ENCODE data around the gene SLC25A22. TPM values are rescaled to one million over a fixed set of nuclear protein-coding genes. Genes with fewer than 3 reads are reported as not detected.
A peak's percentile ranks its signal among the peaks of the same experiment; 100 is the strongest.

SLC25A22 gene
- total and polyA plus RNA-seq, 9 of the 15 experiments (the other 6 are each of a cell fraction or from before 2014, with no cell fraction given): 0.41 to 55.4 (median 11.4) TPM

- TF ChIP-seq CEBPG (CRISPR knock-in tag; IDR thresholded peaks at IDR 0.05): no peak
- TF ChIP-seq CEBPG (tag; conservative IDR thresholded peaks at IDR 0.05 in 1 of 2, IDR thresholded peaks at IDR 0.05 in 1 of 2): no peak
- no peak for TF ChIP-seq ILF3 (IDR thresholded peaks at IDR 0.05; ENCODE audit: borderline replicate concordance)
- no peak for TF ChIP-seq THAP7 (CRISPR knock-in tag; IDR thresholded peaks at IDR 0.05)
- TF ChIP-seq CAMTA2 (CRISPR knock-in tag; conservative IDR thresholded peaks at IDR 0.05): no peak
- no peak for TF ChIP-seq SNIP1 (IDR thresholded peaks at IDR 0.05; ENCODE audit: low read depth)
- no peak for TF ChIP-seq MEF2A (IDR thresholded peaks at IDR 0.05; ENCODE audit: control insufficient read depth, low read depth, low read length)
- peak; percentile 27; the same call in 1 of the 2 replicates for TF ChIP-seq ETV5 (CRISPR knock-in tag; IDR thresholded peaks at IDR 0.05; ENCODE audit: low read depth)
- peak; percentile 46; the same call in 1 of the 2 replicates for TF ChIP-seq GABPA (tag; conservative IDR thresholded peaks at IDR 0.05; ENCODE audit: low read depth)
- TF ChIP-seq ZNF224 (CRISPR knock-in tag; IDR thresholded peaks at IDR 0.05): no peak
- no peak for TF ChIP-seq ZMIZ1 (IDR thresholded peaks at IDR 0.05; ENCODE audit: low read depth in 2 of 2, low read length in 2 of 2)
- no peak for TF ChIP-seq ZSCAN32 (CRISPR knock-in tag; IDR thresholded peaks at IDR 0.05)
- no peak for TF ChIP-seq SMARCB1 (IDR thresholded peaks at IDR 0.05; ENCODE audit: insufficient read length, low read depth)
- no peak for TF ChIP-seq NCOA6 (IDR thresholded peaks at IDR 0.05)
- TF ChIP-seq ZBTB12 (CRISPR knock-in tag; IDR thresholded peaks at IDR 0.05): no peak
- no peak for TF ChIP-seq MAFG (tag; conservative IDR thresholded peaks at IDR 0.05)
- TF ChIP-seq TFE3 (CRISPR knock-in tag; IDR thresholded peaks at IDR 0.05): no peak
- no peak for TF ChIP-seq ZNF717 (CRISPR knock-in tag; IDR thresholded peaks at IDR 0.05)
- TF ChIP-seq HDAC1 (IDR thresholded peaks at IDR 0.05): peak in 1 of 2 experiments; percentile 85; a peak in 2 of 4 replicates
- TF ChIP-seq BHLHE40 (IDR thresholded peaks at IDR 0.05; ENCODE audit: low read length): peak; percentile 73
- TF ChIP-seq ZNF445 (CRISPR knock-in tag; IDR thresholded peaks at IDR 0.05; ENCODE audit: low read depth): no peak
- TF ChIP-seq EP400 (IDR thresholded peaks at IDR 0.05): peak; percentile 89; the same call in 1 of the 2 replicates
Observed at GRCh38 chr11:797296-798092, 587 bp downstream of the SLC25A22 start (continued).

Measured in K562 (cell line).